Astrocyte (in vitro differentiated cells and primary cell): ENCODE data around the gene SMPDL3B.

Source experiments
- EZH2 ChIP-seq: IDR thresholded peaks from 2 replicates; pipeline ENCODE4 v1.6.1; 2012; ENCODE audit warnings: mild to moderate bottlenecking, low read length, inconsistent platforms; ENCODE audit not compliant: insufficient read depth
- TF ChIP-seq, protein P1 (sequence below): IDR thresholded peaks from 2 replicates; pipeline ENCODE4 v1.5.1; 2011; ENCODE audit warnings: low read depth, mild to moderate bottlenecking, inconsistent platforms, low read length, moderate library complexity; ENCODE audit not compliant: insufficient read depth

- TF ChIP-seq, protein P1, sequence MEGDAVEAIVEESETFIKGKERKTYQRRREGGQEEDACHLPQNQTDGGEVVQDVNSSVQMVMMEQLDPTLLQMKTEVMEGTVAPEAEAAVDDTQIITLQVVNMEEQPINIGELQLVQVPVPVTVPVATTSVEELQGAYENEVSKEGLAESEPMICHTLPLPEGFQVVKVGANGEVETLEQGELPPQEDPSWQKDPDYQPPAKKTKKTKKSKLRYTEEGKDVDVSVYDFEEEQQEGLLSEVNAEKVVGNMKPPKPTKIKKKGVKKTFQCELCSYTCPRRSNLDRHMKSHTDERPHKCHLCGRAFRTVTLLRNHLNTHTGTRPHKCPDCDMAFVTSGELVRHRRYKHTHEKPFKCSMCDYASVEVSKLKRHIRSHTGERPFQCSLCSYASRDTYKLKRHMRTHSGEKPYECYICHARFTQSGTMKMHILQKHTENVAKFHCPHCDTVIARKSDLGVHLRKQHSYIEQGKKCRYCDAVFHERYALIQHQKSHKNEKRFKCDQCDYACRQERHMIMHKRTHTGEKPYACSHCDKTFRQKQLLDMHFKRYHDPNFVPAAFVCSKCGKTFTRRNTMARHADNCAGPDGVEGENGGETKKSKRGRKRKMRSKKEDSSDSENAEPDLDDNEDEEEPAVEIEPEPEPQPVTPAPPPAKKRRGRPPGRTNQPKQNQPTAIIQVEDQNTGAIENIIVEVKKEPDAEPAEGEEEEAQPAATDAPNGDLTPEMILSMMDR = no peak
- no peak for TF ChIP-seq EZH2
Observed at GRCh38 chr1:27937524-27937836, 2.7 kb downstream of the SMPDL3B start.
